KBM-7 (cell line): ENCODE data around the gene ANKRA2.
A peak's percentile ranks its signal among the peaks of the same experiment; 100 is the strongest.
"Not testable (repeated sequence)": the region's sequence is repeated elsewhere in the genome, so short reads cannot be mapped to it uniquely, and the experiment has no call there.

Experiments
- DNase-seq: peaks from one replicate; pipeline ENCODE4 v3.0.0-alpha.2; 2015
- in situ Hi-C: fragments of 300-500 bp; cut with MboI; formaldehyde crosslinking; loops from 2 replicates; pipeline ENCODE4 v1.14.3; 2020; ENCODE audit warnings: low sequenced_read_pairs, low pct_unique_long_range_greater_than_20kb, mixed read lengths

Gene ANKRA2

GRCh38 chr5:73514418-73514817 lies 51.0 kb downstream of the ANKRA2 start:
- in situ Hi-C loops: no loop called here

GRCh38 chr5:73513996-73514395 lies 51.4 kb downstream of the ANKRA2 start:
- DNase-seq: no peak
- in situ Hi-C loops: no loop called here

More at GRCh38 chr5:73514418-73514817, 51.0 kb downstream of the ANKRA2 start:
- no peak for DNase-seq

GRCh38 chr5:73508521-73508920 lies 56.9 kb downstream of the ANKRA2 start:
- DNase-seq, in situ Hi-C loops: not testable (repeated sequence)

- in situ Hi-C loops: no loop called here
- DNase-seq: no peak
Measured at GRCh38 chr5:73507062-73507461, 58.4 kb downstream of the ANKRA2 start.

- in situ Hi-C loops: no loop called here
- DNase-seq: peak; percentile 8
Measured at GRCh38 chr5:73506459-73506955, 58.9 kb downstream of the ANKRA2 start.
